ENCODE measurements around the gene B4GALNT2. TPM values are rescaled to one million over a fixed set of nuclear protein-coding genes. Genes with fewer than 3 reads are reported as not detected.
"Not testable (repeated sequence)": the region's sequence is repeated elsewhere in the genome, so short reads cannot be mapped to it uniquely, and the experiment has no call there.

The B4GALNT2 gene
- total RNA-seq, 1 donor from 2014 or later = 0.60 TPM

DNA sequence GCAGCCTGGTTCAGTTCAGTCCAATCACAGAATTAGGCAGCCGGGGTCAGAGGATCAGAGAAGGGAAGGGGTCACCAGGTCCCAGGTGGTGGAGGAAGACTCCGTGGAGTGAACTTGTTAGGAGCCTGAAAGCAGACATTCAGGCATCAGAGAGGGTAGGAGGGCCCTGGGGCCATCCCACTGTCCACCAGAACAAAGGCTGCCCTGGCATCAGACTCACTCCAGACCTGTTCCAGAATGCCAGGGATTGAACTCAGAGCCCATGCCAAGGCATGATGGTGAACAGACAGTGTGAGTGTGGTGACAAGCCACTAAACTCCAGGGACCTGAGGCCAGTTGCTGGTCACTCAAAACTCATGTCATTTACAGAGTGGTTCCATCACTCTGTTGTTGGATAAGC is 37.6 kb downstream of the B4GALNT2 start:
- peaks cover 60% of the 10 kb centered on the region for H3K27me3 Mint-ChIP-seq
- no peak for DNase-seq (ENCODE audit: extremely low spot score, unreplicated experiment)
- TF ChIP-seq, protein P1, sequence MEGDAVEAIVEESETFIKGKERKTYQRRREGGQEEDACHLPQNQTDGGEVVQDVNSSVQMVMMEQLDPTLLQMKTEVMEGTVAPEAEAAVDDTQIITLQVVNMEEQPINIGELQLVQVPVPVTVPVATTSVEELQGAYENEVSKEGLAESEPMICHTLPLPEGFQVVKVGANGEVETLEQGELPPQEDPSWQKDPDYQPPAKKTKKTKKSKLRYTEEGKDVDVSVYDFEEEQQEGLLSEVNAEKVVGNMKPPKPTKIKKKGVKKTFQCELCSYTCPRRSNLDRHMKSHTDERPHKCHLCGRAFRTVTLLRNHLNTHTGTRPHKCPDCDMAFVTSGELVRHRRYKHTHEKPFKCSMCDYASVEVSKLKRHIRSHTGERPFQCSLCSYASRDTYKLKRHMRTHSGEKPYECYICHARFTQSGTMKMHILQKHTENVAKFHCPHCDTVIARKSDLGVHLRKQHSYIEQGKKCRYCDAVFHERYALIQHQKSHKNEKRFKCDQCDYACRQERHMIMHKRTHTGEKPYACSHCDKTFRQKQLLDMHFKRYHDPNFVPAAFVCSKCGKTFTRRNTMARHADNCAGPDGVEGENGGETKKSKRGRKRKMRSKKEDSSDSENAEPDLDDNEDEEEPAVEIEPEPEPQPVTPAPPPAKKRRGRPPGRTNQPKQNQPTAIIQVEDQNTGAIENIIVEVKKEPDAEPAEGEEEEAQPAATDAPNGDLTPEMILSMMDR (conservative IDR thresholded peaks at IDR 0.05) = no peak
- peaks cover 8% of the 10 kb centered on the region for H3K9me3 Mint-ChIP-seq
- no peaks in the 10 kb centered on the region for H3K4me1 Mint-ChIP-seq (ENCODE audit: unreplicated experiment)
- H3K27ac Mint-ChIP-seq = no peak overlapping the region
- no peaks in the 10 kb centered on the region for H3K36me3 Mint-ChIP-seq
- no peak overlapping the region for H3K4me3 Mint-ChIP-seq

DNA sequence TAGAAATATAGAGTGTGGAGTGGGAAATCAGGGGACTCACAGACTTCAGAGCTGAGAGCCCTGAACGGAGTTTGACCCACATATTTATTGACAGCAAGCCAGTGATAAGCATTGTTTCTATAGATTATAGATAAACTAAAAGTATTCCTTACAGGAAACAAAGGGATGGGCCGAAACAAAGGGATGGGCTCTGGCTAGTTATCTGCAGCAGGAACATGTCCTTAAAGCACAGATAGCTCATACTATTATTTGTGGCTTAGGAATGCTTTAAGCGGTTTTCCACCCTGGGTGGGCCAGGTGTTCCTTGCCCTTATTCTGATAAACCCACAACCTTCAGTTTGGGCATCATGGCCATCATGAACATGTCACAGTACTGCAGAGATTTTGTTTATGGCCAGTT is 38.1 kb downstream of the B4GALNT2 start:
- DNase-seq (ENCODE audit: extremely low spot score, unreplicated experiment) = not testable (repeated sequence)
- H3K27me3 Mint-ChIP-seq = peaks cover 60% of the 10 kb centered on the region

DNA sequence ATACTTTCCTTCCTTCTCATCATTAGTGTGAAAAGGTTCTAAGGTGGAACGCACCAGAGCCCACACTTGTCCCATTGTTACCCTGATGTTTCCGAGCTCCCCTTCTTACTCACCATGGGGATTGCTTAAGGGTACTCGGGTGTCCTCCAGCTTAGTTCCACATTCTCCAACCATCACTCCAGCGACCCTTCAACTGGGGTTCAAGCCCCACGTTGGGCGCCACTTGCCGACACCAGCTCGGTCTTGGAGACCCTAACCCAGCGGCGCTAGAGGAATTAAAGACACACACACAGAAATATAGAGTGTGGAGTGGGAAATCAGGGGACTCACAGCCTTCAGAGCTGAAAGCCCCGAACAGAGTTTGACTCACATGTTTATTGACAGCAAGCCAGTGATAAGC is 43.4 kb downstream of the B4GALNT2 start:
- H3K27ac Mint-ChIP-seq; H3K4me1 Mint-ChIP-seq (ENCODE audit: unreplicated experiment); H3K36me3 Mint-ChIP-seq; DNase-seq (ENCODE audit: extremely low spot score, unreplicated experiment); H3K4me3 Mint-ChIP-seq: not testable (repeated sequence)
- H3K27me3 Mint-ChIP-seq = peaks cover 24% of the 10 kb centered on the region
- H3K9me3 Mint-ChIP-seq = peaks cover 14% of the 10 kb centered on the region

More for the DNA sequence above, 38.1 kb downstream of the B4GALNT2 start:
- peaks cover 11% of the 10 kb centered on the region for H3K9me3 Mint-ChIP-seq
- H3K36me3 Mint-ChIP-seq; H3K4me3 Mint-ChIP-seq; H3K4me1 Mint-ChIP-seq (ENCODE audit: unreplicated experiment); H3K27ac Mint-ChIP-seq: not testable (repeated sequence)

DNA sequence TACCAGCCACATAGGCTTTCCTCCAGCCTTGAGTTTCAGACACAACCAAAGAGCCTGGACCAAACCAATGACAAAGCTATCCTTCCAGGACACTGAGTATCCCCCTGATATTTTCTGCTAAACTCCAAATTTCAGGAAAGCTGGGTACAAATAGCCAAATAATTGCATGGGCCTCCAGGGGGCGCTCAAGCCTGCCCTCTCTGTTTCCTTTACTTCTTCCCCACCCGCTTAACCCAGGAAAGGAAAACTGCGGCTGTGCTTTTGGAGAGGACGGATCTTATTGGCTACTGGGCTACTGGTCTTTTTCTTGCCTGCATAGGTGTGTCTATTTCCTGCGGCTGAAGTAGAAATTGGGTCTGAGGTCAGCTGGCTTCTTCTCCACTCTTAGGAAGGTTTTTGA is 47.7 kb downstream of the B4GALNT2 start:
- Mint-ChIP-seq H3K27ac (no peak overlapping the region), H3K9me3 (peaks cover 6% of the 10 kb centered on the region), H3K4me1 (ENCODE audit: unreplicated experiment) (no peaks in the 10 kb centered on the region), H3K36me3 (no peaks in the 10 kb centered on the region), H3K27me3 (peaks cover 6% of the 10 kb centered on the region), H3K4me3 (no peak overlapping the region)
- TF ChIP-seq, protein P1 (conservative IDR thresholded peaks at IDR 0.05) = peak; percentile 81
- no peak for DNase-seq (ENCODE audit: extremely low spot score, unreplicated experiment)

DNA sequence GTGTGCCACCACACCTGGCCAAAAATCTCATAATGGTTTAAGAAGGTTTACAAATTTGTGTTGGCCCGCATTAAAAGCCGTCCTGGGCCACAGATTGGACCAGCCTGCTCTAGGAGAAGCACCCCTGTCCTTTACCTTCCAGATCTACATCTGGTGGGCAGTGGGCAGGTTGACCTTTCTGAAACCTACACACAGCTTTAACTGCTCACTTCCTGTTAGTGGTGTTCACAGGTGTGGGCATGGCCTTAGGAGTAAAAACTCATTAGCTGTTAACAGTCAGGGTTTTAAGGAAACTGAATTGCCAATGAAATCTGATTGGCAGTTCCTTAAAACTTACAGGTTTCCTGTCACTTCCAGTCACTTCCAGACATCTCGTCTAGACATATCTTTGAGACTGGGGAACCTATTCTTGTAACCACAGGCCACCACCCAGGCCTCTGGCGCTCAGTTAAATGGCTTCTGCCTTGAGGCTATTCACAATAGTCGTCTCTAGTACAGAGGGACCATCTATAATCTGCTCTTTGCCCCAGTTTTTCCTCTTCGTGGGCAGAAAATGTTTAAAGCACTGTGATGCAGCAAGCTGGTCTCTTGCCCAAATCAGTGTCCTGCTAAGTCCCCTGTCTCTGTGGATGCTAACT is 48.5 kb downstream of the B4GALNT2 start:
- Mint-ChIP-seq H3K27ac (no peak overlapping the region), H3K9me3 (no peaks in the 10 kb centered on the region), H3K36me3 (no peaks in the 10 kb centered on the region), H3K27me3 (peaks cover 4% of the 10 kb centered on the region), H3K4me3 (no peak overlapping the region), H3K4me1 (ENCODE audit: unreplicated experiment) (no peaks in the 10 kb centered on the region)
- no peak for DNase-seq (ENCODE audit: extremely low spot score, unreplicated experiment)
- TF ChIP-seq, protein P1 (conservative IDR thresholded peaks at IDR 0.05) = no peak

DNA sequence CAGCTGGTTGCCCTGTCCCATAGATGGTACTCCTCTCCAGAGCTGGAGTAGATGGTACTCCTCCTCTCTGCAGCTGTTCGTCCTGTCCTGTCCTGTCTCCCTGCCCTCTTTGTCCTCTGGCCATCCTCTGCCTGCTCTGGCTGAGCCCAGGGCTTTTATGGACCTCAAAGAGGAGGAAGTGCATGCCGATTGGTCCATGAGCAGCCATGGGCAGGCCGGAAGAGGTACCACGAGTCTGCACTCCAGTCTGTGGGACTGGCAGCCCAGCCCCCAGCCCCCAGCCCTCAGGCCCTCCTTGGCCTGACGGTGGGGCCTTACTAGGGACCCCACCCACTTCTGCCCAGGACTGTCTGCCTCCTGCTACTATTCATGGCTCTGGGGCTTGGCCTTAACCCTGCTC is 50.8 kb downstream of the B4GALNT2 start:
- Mint-ChIP-seq H3K4me3 (no peak overlapping the region), H3K36me3 (no peaks in the 10 kb centered on the region), H3K27ac (no peak overlapping the region), H3K27me3 (peaks cover 4% of the 10 kb centered on the region), H3K9me3 (no peaks in the 10 kb centered on the region), H3K4me1 (ENCODE audit: unreplicated experiment) (no peaks in the 10 kb centered on the region)
- TF ChIP-seq, protein P1 (conservative IDR thresholded peaks at IDR 0.05) = no peak
- DNase-seq (ENCODE audit: extremely low spot score, unreplicated experiment) = no peak

DNA sequence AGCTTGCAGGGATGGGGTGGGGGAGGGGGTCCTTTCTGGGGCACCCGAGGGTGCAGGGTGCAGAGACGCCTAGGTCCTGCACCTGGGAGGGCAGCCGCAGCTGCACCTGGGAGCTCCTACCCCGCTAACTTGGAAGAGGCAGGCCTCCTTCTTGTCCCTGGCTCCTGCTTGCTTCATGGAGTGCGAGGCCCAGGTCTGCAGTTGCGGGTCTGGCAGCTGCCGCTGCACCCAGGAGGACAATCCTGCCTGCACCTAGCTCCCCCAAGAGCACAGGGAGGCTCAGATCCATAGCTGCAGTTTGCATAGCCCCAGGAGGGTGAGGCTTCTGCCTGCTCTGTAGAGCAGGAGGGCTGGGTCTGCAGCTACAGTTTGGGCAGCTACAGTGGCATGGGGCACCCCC is 51.2 kb downstream of the B4GALNT2 start:
- H3K27me3 Mint-ChIP-seq = peaks cover 4% of the 10 kb centered on the region
- H3K9me3 Mint-ChIP-seq = no peaks in the 10 kb centered on the region
- no peaks in the 10 kb centered on the region for H3K4me1 Mint-ChIP-seq (ENCODE audit: unreplicated experiment)
- no peak overlapping the region for H3K27ac Mint-ChIP-seq
- H3K4me3 Mint-ChIP-seq = no peak overlapping the region
- TF ChIP-seq, protein P1 (conservative IDR thresholded peaks at IDR 0.05) = no peak
- H3K36me3 Mint-ChIP-seq = no peaks in the 10 kb centered on the region
- no peak for DNase-seq (ENCODE audit: extremely low spot score, unreplicated experiment)

DNA sequence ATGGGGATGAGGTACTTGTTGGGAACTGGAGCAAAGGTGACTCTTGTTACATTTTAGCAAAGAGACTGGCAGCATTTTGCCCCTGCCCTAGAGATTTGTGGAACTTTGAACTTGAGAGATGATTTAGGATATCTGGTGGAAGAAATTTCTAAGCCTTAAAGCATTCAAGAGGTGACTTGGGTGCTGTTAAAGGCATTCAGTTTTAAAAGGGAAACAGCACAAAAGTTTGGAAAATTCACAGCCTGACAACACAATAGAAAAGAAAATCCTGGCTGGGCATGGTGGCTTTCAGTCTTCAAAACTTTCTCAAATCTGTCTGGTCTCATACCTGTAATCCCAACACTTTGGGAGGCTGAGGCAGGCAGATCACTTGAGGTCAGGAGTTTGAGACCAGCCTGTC is 52.0 kb downstream of the B4GALNT2 start:
- H3K9me3 Mint-ChIP-seq, H3K4me3 Mint-ChIP-seq: not testable (repeated sequence)

DNA sequence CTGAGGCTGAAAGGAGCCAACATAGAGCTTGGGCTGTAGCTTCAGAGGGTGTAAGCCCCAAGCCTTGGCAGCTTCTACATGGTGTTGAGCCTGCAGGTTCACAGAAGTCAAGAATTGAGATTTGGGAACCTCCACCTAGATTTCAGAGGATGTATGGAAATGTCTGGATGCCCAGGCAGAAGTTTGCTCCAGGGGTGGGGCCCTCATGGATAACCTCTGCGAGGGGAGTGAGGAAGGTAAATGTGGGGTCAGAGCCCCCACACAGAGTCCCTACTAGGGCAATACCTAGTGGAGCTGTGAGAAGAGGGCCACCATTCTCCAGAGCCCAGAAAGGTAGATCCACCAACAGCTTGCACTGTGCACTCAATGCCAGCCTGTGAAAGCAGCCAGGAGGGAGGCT is 52.8 kb downstream of the B4GALNT2 start:
- not testable (repeated sequence) for DNase-seq (ENCODE audit: extremely low spot score, unreplicated experiment); H3K27ac Mint-ChIP-seq; H3K4me3 Mint-ChIP-seq; H3K9me3 Mint-ChIP-seq; H3K4me1 Mint-ChIP-seq (ENCODE audit: unreplicated experiment); H3K36me3 Mint-ChIP-seq; H3K27me3 Mint-ChIP-seq

More for the DNA sequence above, 52.0 kb downstream of the B4GALNT2 start:
- H3K36me3 Mint-ChIP-seq; H3K27ac Mint-ChIP-seq; H3K4me1 Mint-ChIP-seq (ENCODE audit: unreplicated experiment); DNase-seq (ENCODE audit: extremely low spot score, unreplicated experiment); H3K27me3 Mint-ChIP-seq: not testable (repeated sequence)

Measured in type B pancreatic cell (in vitro differentiated cells).